ENCODE measurements around the gene CSMD2.

CSMD2 gene

GRCh38 chr1:33914531-33914930 is 250.5 kb downstream of the CSMD2 start:
- no peaks in the 10 kb centered on the region for H3K36me3 ChIP-seq (ENCODE audit: control insufficient read depth in 1 of 2, insufficient read depth in 2 of 2, low read length in 2 of 2)
- H3K27ac ChIP-seq (ENCODE audit: low read length) = no peak overlapping the region
- no peaks in the 10 kb centered on the region for H3K27me3 ChIP-seq (ENCODE audit: low read depth, low read length)
- H3K4me3 ChIP-seq (ENCODE audit: low read depth in 1 of 2, low read length in 2 of 2) = no peak overlapping the region
- H3K4me1 ChIP-seq (ENCODE audit: control insufficient read depth in 1 of 2, insufficient read depth in 2 of 2, low read length in 2 of 2) = no peaks in the 10 kb centered on the region
- H3K9me3 ChIP-seq (ENCODE audit: control insufficient read depth in 1 of 2, low read length in 2 of 2) = no peaks in the 10 kb centered on the region

- no peak overlapping the region for H3K4me3 ChIP-seq (ENCODE audit: low read depth in 1 of 2, low read length in 2 of 2)
- H3K27ac ChIP-seq (ENCODE audit: low read length) = no peak overlapping the region
- H3K9me3 ChIP-seq (ENCODE audit: control insufficient read depth in 1 of 2, low read length in 2 of 2) = no peaks in the 10 kb centered on the region
- H3K27me3 ChIP-seq (ENCODE audit: low read depth, low read length) = no peaks in the 10 kb centered on the region
- peaks cover 0 to 2% of the 10 kb centered on the region in 2 donors for H3K4me1 ChIP-seq (ENCODE audit: control insufficient read depth in 1 of 2, insufficient read depth in 2 of 2, low read length in 2 of 2)
- H3K36me3 ChIP-seq (ENCODE audit: control insufficient read depth in 1 of 2, insufficient read depth in 2 of 2, low read length in 2 of 2) = no peaks in the 10 kb centered on the region
These were observed 256.6 kb downstream of the CSMD2 start for GRCh38 chr1:33908324-33908956.

- Histone ChIP-seq H3K9me3 (ENCODE audit: control insufficient read depth in 1 of 2, low read length in 2 of 2) (no peaks in the 10 kb centered on the region), H3K27me3 (ENCODE audit: low read depth, low read length) (no peaks in the 10 kb centered on the region), H3K36me3 (ENCODE audit: control insufficient read depth in 1 of 2, insufficient read depth in 2 of 2, low read length in 2 of 2) (no peaks in the 10 kb centered on the region), H3K4me1 (ENCODE audit: control insufficient read depth in 1 of 2, insufficient read depth in 2 of 2, low read length in 2 of 2) (peaks cover 0 to 4% of the 10 kb centered on the region in 2 donors), H3K27ac (ENCODE audit: low read length) (no peak overlapping the region), H3K4me3 (ENCODE audit: low read depth in 1 of 2, low read length in 2 of 2) (no peak overlapping the region)
These were observed 258.9 kb downstream of the CSMD2 start for GRCh38 chr1:33906156-33906555.

DNA sequence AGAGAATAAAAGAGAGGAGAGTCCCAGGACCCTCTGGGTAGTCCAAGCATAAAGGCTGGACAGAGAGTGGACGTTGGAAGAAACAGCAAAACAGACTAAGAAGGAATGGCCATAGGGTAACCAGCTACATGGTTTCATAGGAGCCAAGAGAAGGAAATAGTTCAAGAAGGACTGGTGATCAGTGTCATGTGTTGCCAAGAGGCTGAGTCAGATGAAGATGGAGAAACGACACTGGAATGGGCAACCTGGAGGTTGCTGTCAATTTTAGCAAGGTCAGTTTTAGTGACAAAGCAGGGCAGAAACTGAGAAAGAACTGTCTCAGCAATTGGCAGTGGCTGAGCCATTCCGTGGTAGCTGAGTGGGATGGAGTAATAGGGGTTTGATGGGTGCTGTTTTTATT is 259.8 kb downstream of the CSMD2 start:
- no peaks in the 10 kb centered on the region for H3K27me3 ChIP-seq (ENCODE audit: low read depth, low read length)
- H3K4me3 ChIP-seq (ENCODE audit: low read depth in 1 of 2, low read length in 2 of 2) = no peak overlapping the region
- H3K4me1 ChIP-seq (ENCODE audit: control insufficient read depth in 1 of 2, insufficient read depth in 2 of 2, low read length in 2 of 2) = peaks cover 0 to 4% of the 10 kb centered on the region in 2 donors
- no peaks in the 10 kb centered on the region for H3K9me3 ChIP-seq (ENCODE audit: control insufficient read depth in 1 of 2, low read length in 2 of 2)
- H3K27ac ChIP-seq (ENCODE audit: low read length) = no peak overlapping the region
- H3K36me3 ChIP-seq (ENCODE audit: control insufficient read depth in 1 of 2, insufficient read depth in 2 of 2, low read length in 2 of 2) = no peaks in the 10 kb centered on the region

DNA sequence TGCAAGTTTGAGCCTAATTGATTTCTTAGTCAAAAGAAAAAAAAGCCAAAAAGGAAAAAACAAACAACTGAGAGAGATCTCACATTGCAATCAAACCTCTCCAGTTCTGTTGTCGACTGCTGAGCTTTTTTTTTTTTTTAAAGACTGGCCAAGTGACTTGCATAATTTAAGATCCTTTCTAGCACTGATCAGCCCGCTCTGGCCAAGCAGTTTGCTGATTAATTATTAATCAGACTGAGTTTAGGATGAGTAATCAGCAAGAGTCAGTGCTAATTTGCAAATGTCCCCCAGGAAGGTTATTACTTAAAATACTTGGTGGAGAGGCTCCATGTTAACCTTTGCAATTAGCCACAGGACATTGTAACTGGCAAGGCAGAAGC is 261.8 kb downstream of the CSMD2 start:
- no peaks in the 10 kb centered on the region for H3K36me3 ChIP-seq (ENCODE audit: control insufficient read depth in 1 of 2, insufficient read depth in 2 of 2, low read length in 2 of 2)
- H3K4me3 ChIP-seq (ENCODE audit: low read depth in 1 of 2, low read length in 2 of 2) = no peak overlapping the region
- peaks cover 0 to 4% of the 10 kb centered on the region in 2 donors for H3K4me1 ChIP-seq (ENCODE audit: control insufficient read depth in 1 of 2, insufficient read depth in 2 of 2, low read length in 2 of 2)
- no peaks in the 10 kb centered on the region for H3K9me3 ChIP-seq (ENCODE audit: control insufficient read depth in 1 of 2, low read length in 2 of 2)
- H3K27ac ChIP-seq (ENCODE audit: low read length) = no peak overlapping the region
- no peaks in the 10 kb centered on the region for H3K27me3 ChIP-seq (ENCODE audit: low read depth, low read length)

DNA sequence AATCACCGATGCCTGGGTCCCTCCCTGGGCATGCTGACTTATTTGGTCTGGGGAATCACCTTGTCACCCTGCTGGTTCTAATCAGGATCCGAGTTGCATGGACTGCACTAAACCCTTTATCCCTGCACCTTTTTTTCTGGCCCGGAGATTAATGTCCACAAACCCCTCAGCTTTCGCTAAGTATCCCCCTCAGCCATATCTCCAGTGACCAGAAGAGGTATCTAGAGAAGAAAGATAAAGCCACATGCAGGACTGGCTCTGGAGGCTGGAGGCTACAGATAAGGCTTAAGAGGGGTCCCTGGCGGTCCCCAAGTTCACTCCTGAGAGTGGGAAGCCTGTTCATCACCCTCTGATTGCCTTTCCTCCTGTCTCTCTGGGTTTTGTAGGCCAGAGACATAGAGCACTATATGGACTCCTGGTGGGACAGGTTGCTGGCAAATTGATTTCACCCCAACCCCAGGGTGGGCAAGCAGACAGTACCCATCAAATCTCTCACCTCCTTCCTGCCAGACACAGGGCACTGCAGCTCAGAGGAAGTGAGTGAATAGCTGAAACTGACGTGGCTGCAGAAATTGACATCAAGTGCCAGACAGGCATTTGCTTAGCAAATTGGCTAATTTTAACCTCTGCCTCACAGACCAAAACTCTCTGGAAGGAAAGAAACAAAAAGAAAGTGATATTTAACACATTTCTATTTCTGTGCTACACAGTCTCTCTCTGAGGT is 262.4 kb downstream of the CSMD2 start:
- H3K4me3 ChIP-seq (ENCODE audit: low read depth in 1 of 2, low read length in 2 of 2) = no peak overlapping the region
- H3K36me3 ChIP-seq (ENCODE audit: control insufficient read depth in 1 of 2, insufficient read depth in 2 of 2, low read length in 2 of 2) = no peaks in the 10 kb centered on the region
- H3K9me3 ChIP-seq (ENCODE audit: control insufficient read depth in 1 of 2, low read length in 2 of 2) = no peaks in the 10 kb centered on the region
- no peaks in the 10 kb centered on the region for H3K27me3 ChIP-seq (ENCODE audit: low read depth, low read length)
- H3K4me1 ChIP-seq (ENCODE audit: control insufficient read depth in 1 of 2, insufficient read depth in 2 of 2, low read length in 2 of 2) = peaks cover 0 to 4% of the 10 kb centered on the region in 2 donors
- no peak overlapping the region for H3K27ac ChIP-seq (ENCODE audit: low read length)

GRCh38 chr1:33899746-33900145 is 265.3 kb downstream of the CSMD2 start:
- H3K27me3 ChIP-seq (ENCODE audit: low read depth, low read length) = no peaks in the 10 kb centered on the region
- no peak overlapping the region for H3K27ac ChIP-seq (ENCODE audit: low read length)
- H3K4me3 ChIP-seq (ENCODE audit: low read depth in 1 of 2, low read length in 2 of 2) = no peak overlapping the region

DNA sequence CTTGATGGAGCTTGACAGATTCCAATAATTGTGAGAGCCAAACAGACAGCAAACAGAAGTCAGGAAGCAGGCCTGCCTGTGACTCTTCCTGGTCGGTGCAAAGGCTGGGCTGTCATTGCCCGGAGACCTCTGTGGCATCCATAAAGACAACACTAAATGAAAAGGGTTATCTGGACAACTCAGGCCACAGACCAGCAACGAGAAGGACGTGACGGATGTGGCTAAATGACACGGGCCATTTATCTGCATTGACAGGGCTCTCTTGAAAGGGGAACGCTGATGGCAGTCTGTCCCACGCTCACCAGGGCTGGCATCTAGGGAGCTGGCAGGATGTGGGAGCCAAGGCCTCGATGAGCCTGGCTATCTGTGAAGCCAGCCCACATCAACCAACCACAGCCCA is 266.1 kb downstream of the CSMD2 start:
- H3K27me3 ChIP-seq (ENCODE audit: low read depth, low read length) = no peaks in the 10 kb centered on the region
- peaks cover 0 to 4% of the 10 kb centered on the region in 2 donors for H3K4me1 ChIP-seq (ENCODE audit: control insufficient read depth in 1 of 2, insufficient read depth in 2 of 2, low read length in 2 of 2)
- no peaks in the 10 kb centered on the region for H3K9me3 ChIP-seq (ENCODE audit: control insufficient read depth in 1 of 2, low read length in 2 of 2)
- no peak overlapping the region for H3K27ac ChIP-seq (ENCODE audit: low read length)
- H3K4me3 ChIP-seq (ENCODE audit: low read depth in 1 of 2, low read length in 2 of 2) = no peak overlapping the region
- H3K36me3 ChIP-seq (ENCODE audit: control insufficient read depth in 1 of 2, insufficient read depth in 2 of 2, low read length in 2 of 2) = no peaks in the 10 kb centered on the region

More at GRCh38 chr1:33899746-33900145, 265.3 kb downstream of the CSMD2 start:
- no peaks in the 10 kb centered on the region for H3K9me3 ChIP-seq (ENCODE audit: control insufficient read depth in 1 of 2, low read length in 2 of 2)
- no peaks in the 10 kb centered on the region for H3K36me3 ChIP-seq (ENCODE audit: control insufficient read depth in 1 of 2, insufficient read depth in 2 of 2, low read length in 2 of 2)
- peaks cover 0 to 4% of the 10 kb centered on the region in 2 donors for H3K4me1 ChIP-seq (ENCODE audit: control insufficient read depth in 1 of 2, insufficient read depth in 2 of 2, low read length in 2 of 2)

DNA sequence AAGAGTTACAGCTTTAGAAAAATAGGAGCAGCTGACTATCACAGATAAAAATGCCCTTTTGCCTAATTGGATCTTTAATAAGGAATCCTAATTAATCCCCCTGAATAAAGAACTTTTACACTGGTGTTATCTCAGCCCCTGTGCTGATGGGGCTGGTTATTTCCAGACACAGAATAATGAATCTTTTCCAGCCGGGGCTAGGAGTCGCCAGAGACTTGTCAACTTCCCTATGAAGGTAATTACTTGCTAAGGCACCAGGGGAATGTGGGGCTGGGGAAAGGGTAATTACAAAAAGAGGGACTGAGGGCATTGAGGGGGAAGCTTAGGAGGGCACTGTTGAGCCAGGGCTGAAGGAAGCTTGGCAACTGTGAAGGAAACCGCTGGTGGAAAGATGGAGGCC is 266.6 kb downstream of the CSMD2 start:
- H3K27ac ChIP-seq (ENCODE audit: low read length) = no peak overlapping the region
- no peak overlapping the region for H3K4me3 ChIP-seq (ENCODE audit: low read depth in 1 of 2, low read length in 2 of 2)
- no peaks in the 10 kb centered on the region for H3K36me3 ChIP-seq (ENCODE audit: control insufficient read depth in 1 of 2, insufficient read depth in 2 of 2, low read length in 2 of 2)
- peaks cover 0 to 2% of the 10 kb centered on the region in 2 donors for H3K4me1 ChIP-seq (ENCODE audit: control insufficient read depth in 1 of 2, insufficient read depth in 2 of 2, low read length in 2 of 2)
- no peaks in the 10 kb centered on the region for H3K9me3 ChIP-seq (ENCODE audit: control insufficient read depth in 1 of 2, low read length in 2 of 2)
- H3K27me3 ChIP-seq (ENCODE audit: low read depth, low read length) = no peaks in the 10 kb centered on the region

DNA sequence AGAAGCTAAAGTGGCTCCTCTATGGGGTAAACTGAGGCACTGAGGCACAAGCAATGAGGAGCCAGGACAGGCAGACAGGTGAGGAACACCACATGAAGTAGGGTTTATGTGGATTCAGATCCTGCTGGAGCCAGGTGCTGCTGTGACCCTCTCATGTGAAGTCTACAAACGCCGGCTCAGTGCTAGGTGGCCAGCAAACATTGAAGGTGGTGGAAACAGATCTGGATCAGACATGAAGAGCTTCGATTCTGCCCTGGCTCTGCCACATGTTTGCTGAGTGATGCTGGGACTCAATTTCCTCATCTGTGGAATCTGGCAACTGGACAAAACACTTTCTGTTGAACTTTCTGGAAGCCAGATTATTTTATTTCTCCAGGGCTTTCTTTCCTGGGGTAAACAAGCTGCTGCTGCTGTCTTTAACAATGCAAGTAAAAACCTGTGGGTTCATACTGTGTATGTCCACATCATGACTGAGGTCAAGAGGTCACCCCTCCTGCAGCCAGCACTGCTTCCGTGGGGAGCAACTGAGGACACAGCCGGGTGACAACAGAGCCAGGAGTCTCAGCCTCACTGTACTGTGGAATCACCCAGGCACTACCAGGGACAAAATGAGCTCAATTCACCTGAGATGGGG is 267.8 kb downstream of the CSMD2 start:
- Histone ChIP-seq H3K4me3 (ENCODE audit: low read depth in 1 of 2, low read length in 2 of 2) (no peak overlapping the region), H3K4me1 (ENCODE audit: control insufficient read depth in 1 of 2, insufficient read depth in 2 of 2, low read length in 2 of 2) (peaks cover 0 to 7% of the 10 kb centered on the region in 2 donors), H3K9me3 (ENCODE audit: control insufficient read depth in 1 of 2, low read length in 2 of 2) (no peaks in the 10 kb centered on the region), H3K27ac (ENCODE audit: low read length) (no peak overlapping the region), H3K36me3 (ENCODE audit: control insufficient read depth in 1 of 2, insufficient read depth in 2 of 2, low read length in 2 of 2) (no peaks in the 10 kb centered on the region), H3K27me3 (ENCODE audit: low read depth, low read length) (no peaks in the 10 kb centered on the region)

GRCh38 chr1:33895976-33896375 is 269.1 kb downstream of the CSMD2 start:
- H3K36me3 ChIP-seq (ENCODE audit: control insufficient read depth in 1 of 2, insufficient read depth in 2 of 2, low read length in 2 of 2) = no peaks in the 10 kb centered on the region
- peaks cover 0 to 7% of the 10 kb centered on the region in 2 donors for H3K4me1 ChIP-seq (ENCODE audit: control insufficient read depth in 1 of 2, insufficient read depth in 2 of 2, low read length in 2 of 2)
- H3K9me3 ChIP-seq (ENCODE audit: control insufficient read depth in 1 of 2, low read length in 2 of 2) = no peaks in the 10 kb centered on the region
- no peak overlapping the region for H3K4me3 ChIP-seq (ENCODE audit: low read depth in 1 of 2, low read length in 2 of 2)
- no peak overlapping the region for H3K27ac ChIP-seq (ENCODE audit: low read length)
- no peaks in the 10 kb centered on the region for H3K27me3 ChIP-seq (ENCODE audit: low read depth, low read length)

All from muscle layer of duodenum (tissue), 2 donors.